Lower lobe of right lung (tissue), 2 donors: Measurements from ENCODE around the gene TM4SF1. TPM values are rescaled to one million over a fixed set of nuclear protein-coding genes. Genes with fewer than 3 reads are reported as not detected.

Source experiments
- ATAC-seq, 2 donors: fragments of 200-7000 bp; cut with Tn5 transposase; one replicate each; pipeline ENCODE4 v1.9.1; 2020 to 2022; ENCODE audit warnings: mild to moderate bottlenecking in 2 of 2, moderate library complexity in 2 of 2
- DNase-seq: peaks from one replicate; pipeline ENCODE4 v3.0.0-alpha.2; 2020
- H3K27ac ChIP-seq: fragments of 200-600 bp; one replicate; pipeline ENCODE4 v1.8.0; 2022
- H3K27me3 ChIP-seq: fragments of 200-600 bp; one replicate; pipeline ENCODE4 v1.8.0; 2022; ENCODE audit warnings: low read depth
- H3K36me3 ChIP-seq: fragments of 200-600 bp; one replicate; pipeline ENCODE4 v1.8.0; 2022; ENCODE audit warnings: mild to moderate bottlenecking
- H3K4me1 ChIP-seq: fragments of 200-600 bp; one replicate; pipeline ENCODE4 v1.8.0; 2022
- H3K4me3 ChIP-seq: fragments of 200-600 bp; one replicate; pipeline ENCODE4 v1.8.0; 2022; ENCODE audit warnings: mild to moderate bottlenecking
- H3K9me3 ChIP-seq: fragments of 200-600 bp; one replicate; pipeline ENCODE4 v1.8.0; 2022
- intact Hi-C: fragments of 100-400 bp; cut with DNase I; formaldehyde crosslinking; loops from one replicate; pipeline ENCODE4 v1.11.0; 2022
- total RNA-seq: library from RNA; stranded (reverse); fragmentation: NEBNext Ultra II Directional; extraction: Animal tissue kit (Norgen Biotek cat#: 25700); gene quantifications from one replicate; pipeline ENCODE4 v1.2.1, GENCODE V29; 2021
- TF ChIP-seq, protein P1 (sequence below): fragments of 200-600 bp; IDR thresholded peaks from one replicate; pipeline ENCODE4 v1.8.0; 2022; ENCODE audit warnings: antibody characterized with exemption, mild to moderate bottlenecking
- donor health status: DM: no; HTN: yes; CAD: no; lungs with severe emphysema.

The TM4SF1 gene
- total RNA-seq, 1 donor from 2014 or later: 146 TPM

DNA sequence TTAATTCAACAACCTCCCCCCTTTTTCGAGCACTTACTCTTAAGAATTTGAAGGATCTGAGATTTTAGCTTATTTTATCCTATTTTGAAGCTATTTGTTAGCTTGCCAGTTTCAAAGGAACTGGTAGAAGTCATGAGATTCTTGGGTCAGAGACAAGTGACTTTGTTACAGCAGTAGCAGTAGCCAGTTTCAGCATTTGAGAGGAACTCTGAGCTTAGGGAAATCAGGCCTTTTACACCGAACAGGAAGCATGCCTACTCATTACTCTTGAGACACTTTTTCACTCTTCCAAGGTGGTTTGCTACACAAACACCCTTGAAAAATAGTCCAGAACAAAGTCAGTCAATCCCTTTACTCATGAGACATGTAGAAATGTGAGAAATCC is 24.5 kb upstream of the TM4SF1 start:
- intact Hi-C loops: no loop called here
- Histone ChIP-seq H3K4me1 (peaks cover 18% of the 10 kb centered on the region), H3K36me3 (no peaks in the 10 kb centered on the region), H3K27ac (peak overlapping the region; percentile 78), H3K9me3 (no peaks in the 10 kb centered on the region), H3K27me3 (no peaks in the 10 kb centered on the region), H3K4me3 (no peak overlapping the region)
- DNase-seq (no peak), ATAC-seq (peak; percentile 80 to 85)
- TF ChIP-seq, protein P1, sequence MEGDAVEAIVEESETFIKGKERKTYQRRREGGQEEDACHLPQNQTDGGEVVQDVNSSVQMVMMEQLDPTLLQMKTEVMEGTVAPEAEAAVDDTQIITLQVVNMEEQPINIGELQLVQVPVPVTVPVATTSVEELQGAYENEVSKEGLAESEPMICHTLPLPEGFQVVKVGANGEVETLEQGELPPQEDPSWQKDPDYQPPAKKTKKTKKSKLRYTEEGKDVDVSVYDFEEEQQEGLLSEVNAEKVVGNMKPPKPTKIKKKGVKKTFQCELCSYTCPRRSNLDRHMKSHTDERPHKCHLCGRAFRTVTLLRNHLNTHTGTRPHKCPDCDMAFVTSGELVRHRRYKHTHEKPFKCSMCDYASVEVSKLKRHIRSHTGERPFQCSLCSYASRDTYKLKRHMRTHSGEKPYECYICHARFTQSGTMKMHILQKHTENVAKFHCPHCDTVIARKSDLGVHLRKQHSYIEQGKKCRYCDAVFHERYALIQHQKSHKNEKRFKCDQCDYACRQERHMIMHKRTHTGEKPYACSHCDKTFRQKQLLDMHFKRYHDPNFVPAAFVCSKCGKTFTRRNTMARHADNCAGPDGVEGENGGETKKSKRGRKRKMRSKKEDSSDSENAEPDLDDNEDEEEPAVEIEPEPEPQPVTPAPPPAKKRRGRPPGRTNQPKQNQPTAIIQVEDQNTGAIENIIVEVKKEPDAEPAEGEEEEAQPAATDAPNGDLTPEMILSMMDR: no peak

DNA sequence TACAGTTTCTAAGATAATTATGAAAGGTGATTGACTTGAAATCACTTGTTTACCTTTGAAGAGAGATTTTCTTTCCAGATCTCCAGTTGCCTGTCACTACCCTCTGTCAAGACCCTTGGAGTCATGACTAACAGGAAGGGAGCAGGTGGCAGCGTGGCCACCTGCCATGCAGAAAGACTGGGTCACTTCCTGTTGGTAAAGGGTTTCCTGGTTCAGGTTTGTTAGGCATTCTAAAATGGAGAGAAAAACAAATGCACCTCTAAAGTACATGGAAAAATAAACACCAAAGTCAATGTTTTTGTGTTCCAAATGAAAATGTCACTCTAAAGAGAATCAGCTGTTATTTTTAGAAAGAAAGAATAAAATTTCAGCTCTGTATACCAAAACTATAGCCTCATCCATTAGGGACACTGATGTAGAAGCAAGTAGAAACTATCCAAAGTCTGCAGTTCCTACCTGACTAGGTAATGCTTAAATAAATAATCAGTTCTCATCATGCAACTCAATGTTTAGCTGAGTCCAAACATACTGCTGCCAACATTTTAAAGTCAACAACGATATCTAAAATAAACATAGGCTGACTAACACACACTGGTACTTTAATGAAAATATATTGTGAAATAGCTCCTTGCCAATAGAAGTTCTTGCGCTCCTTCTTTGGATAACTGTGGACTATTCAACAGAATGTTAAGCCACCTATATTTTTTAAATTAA is 23.9 kb upstream of the TM4SF1 start:
- Histone ChIP-seq H3K27me3 (no peaks in the 10 kb centered on the region), H3K27ac (peak overlapping the region; percentile 78), H3K4me3 (no peak overlapping the region), H3K36me3 (no peaks in the 10 kb centered on the region), H3K9me3 (no peaks in the 10 kb centered on the region), H3K4me1 (peaks cover 18% of the 10 kb centered on the region)
- intact Hi-C loops: no loop called here
- TF ChIP-seq, protein P1: no peak
- peak; percentile 91 to 93 for ATAC-seq
- peak; percentile 69 for DNase-seq

DNA sequence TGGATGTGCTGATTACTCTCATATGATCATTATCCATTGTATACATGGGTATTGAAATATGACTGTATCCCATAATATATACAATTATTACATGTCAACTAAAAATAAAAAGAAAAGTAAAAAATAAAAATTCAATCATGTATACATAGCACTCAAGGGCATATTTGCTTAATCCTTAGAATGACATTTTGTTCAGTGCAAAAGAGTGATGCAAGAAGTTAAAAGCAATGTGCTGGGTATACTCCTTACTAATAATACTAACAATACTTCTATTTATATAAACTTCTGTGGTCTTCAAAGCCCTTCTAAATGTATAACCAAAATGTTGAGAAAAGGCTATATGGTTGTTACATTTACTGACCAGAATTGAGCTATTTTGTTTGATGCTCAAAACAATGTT is 23.2 kb upstream of the TM4SF1 start:
- intact Hi-C loops: no loop called here
- Histone ChIP-seq H3K36me3 (no peaks in the 10 kb centered on the region), H3K4me1 (peaks cover 18% of the 10 kb centered on the region), H3K4me3 (no peak overlapping the region), H3K27ac (peak overlapping the region; percentile 78), H3K27me3 (no peaks in the 10 kb centered on the region), H3K9me3 (no peaks in the 10 kb centered on the region)
- TF ChIP-seq, protein P1: no peak
- no peak for ATAC-seq
- DNase-seq: no peak

GRCh38 chr3:149398296-149398695 is 20.8 kb upstream of the TM4SF1 start:
- Histone ChIP-seq H3K4me1 (peaks cover 38% of the 10 kb centered on the region), H3K4me3 (no peak overlapping the region), H3K36me3 (no peaks in the 10 kb centered on the region), H3K27me3 (no peaks in the 10 kb centered on the region), H3K9me3 (no peaks in the 10 kb centered on the region), H3K27ac (no peak overlapping the region)
- TF ChIP-seq, protein P1: no peak
- ATAC-seq (no peak), DNase-seq (no peak)
- intact Hi-C loops: loop anchor here (10.0 kb wide), 1 partner anchor 77 kb away; the partner anchor contains the start of gene TM4SF4

GRCh38 chr3:149397528-149397927 is 20.1 kb upstream of the TM4SF1 start:
- H3K27me3 ChIP-seq: no peaks in the 10 kb centered on the region
- no peaks in the 10 kb centered on the region for H3K36me3 ChIP-seq
- peaks cover 41% of the 10 kb centered on the region for H3K4me1 ChIP-seq
- no peaks in the 10 kb centered on the region for H3K9me3 ChIP-seq
- TF ChIP-seq, protein P1: no peak
- H3K4me3 ChIP-seq: no peak overlapping the region
- DNase-seq: no peak
- no peak overlapping the region for H3K27ac ChIP-seq
- no peak for ATAC-seq
- intact Hi-C loops: loop anchor here (10.0 kb wide), 1 partner anchor 77 kb away; the partner anchor contains the start of gene TM4SF4
